ENCODE measurements around the gene CREB1.

DNA sequence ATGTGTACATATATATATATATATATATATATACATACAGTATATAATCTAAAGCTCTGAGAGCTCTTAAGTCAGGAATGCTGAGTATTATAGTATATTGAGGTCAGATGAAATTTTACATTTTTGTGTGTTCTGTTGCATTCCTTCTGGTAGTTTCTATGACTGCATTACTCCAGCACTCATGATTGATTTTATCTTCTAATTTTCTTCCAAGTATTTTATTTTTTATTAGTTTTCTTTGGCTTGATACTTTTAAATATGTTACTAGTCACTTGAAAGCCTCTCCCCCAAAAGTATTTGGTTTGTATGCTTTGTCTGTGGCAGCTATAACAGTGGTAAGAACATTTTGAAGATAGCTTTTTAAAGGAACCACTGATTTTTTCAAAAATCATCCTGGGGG is 70.5 kb downstream of the CREB1 start:
- TF ChIP-seq POLR2A (IDR thresholded peaks at IDR 0.05; ENCODE audit: low read length) (no peak), GATA1 (IDR thresholded peaks at IDR 0.05; ENCODE audit: low read depth, low read length) (no peak)

Data from erythroblast (primary cell).